GM12875 (cell line): ENCODE data around the gene CCDC187.
"Not testable (repeated sequence)": the region's sequence is repeated elsewhere in the genome, so short reads cannot be mapped to it uniquely, and the experiment has no call there.

Source experiments
- H3K4me3 ChIP-seq: one replicate; pipeline ENCODE4 v1.5.1; 2011; ENCODE audit warnings: low read depth, low read length, control low read depth
- TF ChIP-seq, protein P1 (sequence below): IDR thresholded peaks from 2 replicates; pipeline ENCODE4 v1.5.1; 2011; ENCODE audit warnings: low read depth, mild to moderate bottlenecking, control low read depth, inconsistent platforms, low read length, moderate library complexity, borderline replicate concordance; ENCODE audit not compliant: insufficient read depth

Gene CCDC187

DNA sequence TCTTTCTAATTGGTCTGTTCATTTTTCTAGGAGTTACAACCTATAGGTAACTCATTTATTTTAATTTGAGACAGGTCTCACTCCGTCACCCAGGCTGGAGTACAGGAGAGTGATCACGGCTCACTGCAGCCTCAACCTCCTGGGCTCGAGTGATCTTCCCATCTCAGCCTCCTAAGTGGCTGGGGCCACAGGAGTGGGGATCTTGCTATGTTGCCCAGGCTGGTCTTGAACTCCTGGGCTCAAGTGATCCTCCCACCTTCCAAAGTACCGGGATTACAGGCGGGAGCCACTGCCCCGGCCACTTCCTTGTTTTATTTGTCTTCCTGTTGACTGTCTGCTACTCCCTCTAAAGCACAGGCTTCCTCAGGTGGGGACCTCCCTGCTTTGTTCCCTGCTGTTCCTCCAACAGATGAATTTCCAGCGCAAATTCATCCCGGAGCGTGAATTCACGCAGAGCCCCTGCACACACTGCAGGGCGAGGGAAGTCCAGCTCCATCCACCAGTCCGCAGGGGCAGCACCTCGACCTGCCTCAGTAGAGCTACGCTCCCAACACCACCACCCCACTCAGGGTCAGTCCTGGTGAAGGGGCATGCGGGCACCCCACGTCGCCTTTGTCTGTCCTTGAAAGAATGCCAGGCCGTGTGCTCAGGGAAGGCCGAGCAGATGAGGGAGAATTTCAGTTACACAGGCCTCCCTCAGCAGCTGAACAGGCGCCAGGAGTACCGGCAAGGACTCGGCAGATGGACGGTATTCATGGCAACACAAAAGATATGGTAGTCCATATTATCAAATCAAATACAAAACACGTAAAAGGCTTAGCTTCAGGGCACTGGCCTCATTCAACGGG lies 64.5 kb downstream of the CCDC187 start:
- TF ChIP-seq, protein P1, sequence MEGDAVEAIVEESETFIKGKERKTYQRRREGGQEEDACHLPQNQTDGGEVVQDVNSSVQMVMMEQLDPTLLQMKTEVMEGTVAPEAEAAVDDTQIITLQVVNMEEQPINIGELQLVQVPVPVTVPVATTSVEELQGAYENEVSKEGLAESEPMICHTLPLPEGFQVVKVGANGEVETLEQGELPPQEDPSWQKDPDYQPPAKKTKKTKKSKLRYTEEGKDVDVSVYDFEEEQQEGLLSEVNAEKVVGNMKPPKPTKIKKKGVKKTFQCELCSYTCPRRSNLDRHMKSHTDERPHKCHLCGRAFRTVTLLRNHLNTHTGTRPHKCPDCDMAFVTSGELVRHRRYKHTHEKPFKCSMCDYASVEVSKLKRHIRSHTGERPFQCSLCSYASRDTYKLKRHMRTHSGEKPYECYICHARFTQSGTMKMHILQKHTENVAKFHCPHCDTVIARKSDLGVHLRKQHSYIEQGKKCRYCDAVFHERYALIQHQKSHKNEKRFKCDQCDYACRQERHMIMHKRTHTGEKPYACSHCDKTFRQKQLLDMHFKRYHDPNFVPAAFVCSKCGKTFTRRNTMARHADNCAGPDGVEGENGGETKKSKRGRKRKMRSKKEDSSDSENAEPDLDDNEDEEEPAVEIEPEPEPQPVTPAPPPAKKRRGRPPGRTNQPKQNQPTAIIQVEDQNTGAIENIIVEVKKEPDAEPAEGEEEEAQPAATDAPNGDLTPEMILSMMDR, result no peak
- no peak overlapping the region for H3K4me3 ChIP-seq

DNA sequence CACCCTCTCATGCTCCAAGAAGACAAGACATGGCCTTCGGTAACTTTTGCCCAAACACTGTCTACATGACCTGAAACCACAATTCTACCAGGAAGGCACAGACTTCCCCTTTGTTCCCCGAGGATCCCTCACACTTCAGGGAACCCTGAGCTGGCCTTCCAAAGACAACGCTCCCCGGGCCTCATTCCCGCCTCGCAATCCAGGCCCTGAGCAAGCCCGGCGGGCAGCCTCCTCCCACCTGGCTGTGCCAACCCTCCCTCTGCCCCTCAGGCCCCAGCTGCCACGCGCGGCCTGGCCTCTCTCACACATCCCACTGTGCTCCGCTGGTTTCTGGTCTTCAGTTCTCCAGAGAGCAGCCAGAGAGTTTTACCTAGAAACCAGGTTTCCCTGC lies 65.6 kb downstream of the CCDC187 start:
- TF ChIP-seq, protein P1, result no peak
- no peak overlapping the region for H3K4me3 ChIP-seq

DNA sequence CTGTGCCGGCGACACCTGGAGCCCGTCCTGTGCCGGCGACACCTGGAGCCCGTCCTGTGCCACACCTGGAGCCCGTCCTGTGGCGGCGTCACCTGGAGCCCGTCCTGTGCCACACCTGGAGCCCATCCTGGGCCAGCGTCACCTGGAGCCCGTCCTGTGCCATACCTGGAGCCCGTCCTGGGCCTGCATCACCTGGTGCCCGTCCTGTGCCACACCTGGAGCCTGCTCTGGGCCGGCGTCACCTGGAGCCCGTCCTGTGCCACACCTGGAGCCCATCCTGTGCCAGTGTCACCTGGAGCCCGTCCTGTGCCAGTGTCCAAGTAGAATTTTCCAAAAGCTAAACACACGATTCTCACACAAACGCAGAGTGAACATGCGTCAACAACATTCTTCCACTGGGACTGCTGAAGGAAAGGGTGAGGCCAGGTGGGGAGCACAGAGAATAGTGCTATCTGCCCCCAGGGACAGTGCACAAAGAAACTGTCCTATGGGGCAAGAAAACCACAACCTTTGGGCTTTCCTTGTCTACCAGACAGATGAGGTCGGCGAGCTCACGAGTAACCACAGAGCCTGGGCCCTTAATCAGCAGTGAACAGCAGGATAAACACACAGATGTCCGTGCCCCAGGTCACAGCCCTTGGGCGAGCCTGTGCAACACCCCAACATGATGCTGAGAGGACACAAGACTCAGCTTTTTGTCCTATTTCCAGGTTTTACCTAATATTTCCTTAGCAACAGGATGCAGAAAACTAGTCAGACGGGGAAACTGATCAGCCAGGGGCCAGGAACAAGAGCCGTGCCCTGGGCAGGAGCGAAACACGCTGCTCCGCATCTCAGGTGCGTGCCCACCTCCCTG lies 66.2 kb downstream of the CCDC187 start:
- H3K4me3 ChIP-seq, result no peak overlapping the region
- TF ChIP-seq, protein P1, result no peak

DNA sequence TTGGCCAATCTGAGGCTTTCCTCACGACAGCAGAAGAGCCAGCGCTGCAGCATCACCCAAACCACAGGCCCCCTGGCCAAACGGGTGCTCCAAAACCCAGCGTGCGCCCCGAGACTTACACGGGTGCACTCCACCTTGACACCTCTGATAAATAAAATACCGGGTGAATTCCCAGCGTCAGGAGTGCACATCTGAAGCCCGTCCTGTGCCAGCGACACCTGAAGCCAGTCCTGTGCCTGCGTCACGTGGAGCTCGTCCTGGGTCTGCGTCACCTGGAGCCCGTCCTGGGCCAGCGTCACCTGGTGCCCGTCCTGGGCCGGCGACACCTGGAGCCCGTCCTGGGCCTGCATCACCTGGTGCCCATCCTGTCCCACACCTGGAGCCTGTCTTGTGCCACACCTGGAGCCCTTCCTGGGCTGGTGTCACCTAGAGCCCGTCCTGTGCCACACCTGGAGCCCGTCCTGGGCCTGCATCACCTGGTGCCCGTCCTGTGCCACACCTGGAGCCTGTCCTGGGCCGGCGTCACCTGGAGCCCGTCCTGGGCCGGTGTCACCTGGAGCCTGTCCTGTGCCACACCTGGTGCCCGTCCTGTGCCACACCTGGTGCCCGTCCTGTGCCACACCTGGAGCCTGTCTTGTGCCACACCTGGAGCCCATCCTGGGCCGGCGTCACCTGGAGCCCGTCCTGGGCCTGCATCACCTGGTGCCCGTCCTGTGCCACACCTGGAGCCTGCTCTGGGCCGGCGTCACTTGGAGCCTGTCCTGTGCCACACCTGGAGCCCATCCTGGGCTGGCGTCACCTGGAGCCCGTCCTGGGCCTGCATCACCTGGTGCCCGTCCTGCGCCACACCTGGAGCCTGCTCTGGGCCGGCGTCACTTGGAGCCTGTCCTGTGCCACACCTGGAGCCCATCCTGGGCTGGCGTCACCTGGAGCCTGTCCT lies 67.2 kb downstream of the CCDC187 start:
- H3K4me3 ChIP-seq, result not testable (repeated sequence)

DNA sequence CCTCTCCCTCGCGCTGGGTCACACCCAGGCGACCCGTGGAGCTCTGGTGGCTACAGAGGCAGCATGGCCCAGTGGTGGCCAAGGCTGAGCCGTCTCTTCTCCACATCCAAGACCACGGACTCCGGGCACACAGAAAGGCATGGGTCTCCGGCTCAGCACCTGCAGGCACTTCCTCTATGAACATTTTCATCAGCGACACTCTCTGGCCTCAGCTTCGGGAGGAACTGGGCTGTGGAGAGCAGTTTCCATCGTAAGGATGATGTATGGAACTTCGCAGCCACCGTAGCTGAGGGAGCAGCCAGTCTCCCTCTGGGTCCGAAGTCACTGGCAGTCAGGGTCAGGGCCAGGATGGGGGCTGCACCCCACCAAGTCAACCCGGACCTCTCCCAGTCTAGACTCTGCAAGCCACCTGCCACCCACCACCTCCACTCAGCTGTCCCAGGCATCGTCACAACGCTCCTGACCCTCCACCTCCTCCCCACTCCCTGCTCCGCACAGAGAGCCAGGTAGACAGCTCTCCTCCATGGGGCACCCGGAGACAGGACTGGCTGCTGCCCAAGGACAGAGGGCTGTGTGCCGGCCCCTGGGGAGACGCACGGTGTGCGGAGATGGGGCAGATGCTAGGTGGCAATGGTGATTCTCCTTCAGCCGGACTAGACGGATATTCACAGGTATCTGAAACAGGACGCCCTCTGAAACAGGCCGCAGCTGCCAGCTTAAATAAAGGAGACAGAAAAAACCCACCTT lies 68.0 kb downstream of the CCDC187 start:
- no peak overlapping the region for H3K4me3 ChIP-seq
- TF ChIP-seq, protein P1, result no peak

DNA sequence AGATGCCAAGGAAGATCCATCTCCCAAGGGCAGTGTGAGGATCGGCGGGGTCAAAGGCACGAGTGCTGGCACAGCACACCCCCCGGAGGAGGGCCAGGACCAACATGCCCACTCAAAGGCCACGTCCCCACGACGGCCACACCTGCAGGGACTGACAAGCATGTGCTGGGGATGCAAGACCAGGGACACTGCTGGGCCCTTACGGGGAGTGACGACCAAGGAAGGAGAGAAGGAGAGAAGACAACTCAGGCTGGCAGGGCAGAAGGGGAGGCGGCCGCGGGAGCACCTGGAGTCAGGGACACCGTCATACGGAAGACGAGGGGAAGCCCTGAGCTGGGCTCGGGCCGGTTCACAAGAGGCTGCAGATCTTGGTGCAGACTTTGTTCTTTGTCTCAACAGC lies 68.7 kb downstream of the CCDC187 start:
- no peak overlapping the region for H3K4me3 ChIP-seq
- TF ChIP-seq, protein P1, result no peak
